HG02973 (cell line): ENCODE data around the gene EMC1.
"Not testable (repeated sequence)": the region's sequence is repeated elsewhere in the genome, so short reads cannot be mapped to it uniquely, and the experiment has no call there.

Experiments
- ATAC-seq: cut with Tn5 transposase; IDR thresholded peaks from one replicate; pipeline ENCODE4 v1.9.1; 2021; ENCODE audit warnings: moderate library complexity; ENCODE audit not compliant: unreplicated experiment

The EMC1 gene

GRCh38 chr1:19251305-19252196, at the start of gene EMC1, which contains the start of gene MRTO4:
Gene EMC1 (minus strand): TSS chr1:19251524. CDS start chr1:19251509, 15 bp downstream.
Gene MRTO4 (plus strand): TSS chr1:19251805. CDS start chr1:19251836, 31 bp downstream.
- peak; percentile 59 for ATAC-seq

DNA sequence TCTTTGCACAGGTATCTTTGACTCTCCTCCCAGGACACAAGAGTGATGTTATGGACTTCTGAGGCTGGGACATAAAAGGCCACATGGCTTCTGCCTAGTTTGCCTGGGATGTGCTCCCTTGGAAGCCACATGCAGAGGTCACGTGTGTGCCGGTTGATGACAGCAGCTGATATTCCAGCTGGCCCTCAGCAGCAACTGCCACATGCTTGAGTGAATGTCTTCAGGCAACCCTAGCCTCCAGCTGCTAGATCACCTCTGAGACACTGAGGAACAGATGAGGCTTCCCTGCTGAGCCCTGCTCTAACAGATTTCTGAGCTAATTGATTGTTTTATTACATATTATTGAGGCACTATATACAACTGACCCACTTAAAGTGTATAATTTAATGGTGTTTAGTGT, 48.9 kb upstream of the EMC1 start:
- no peak for ATAC-seq

GRCh38 chr1:19294638-19295037, 43.3 kb upstream of the EMC1 start:
- no peak for ATAC-seq

GRCh38 chr1:19289244-19289643, 37.9 kb upstream of the EMC1 start:
- no peak for ATAC-seq

DNA sequence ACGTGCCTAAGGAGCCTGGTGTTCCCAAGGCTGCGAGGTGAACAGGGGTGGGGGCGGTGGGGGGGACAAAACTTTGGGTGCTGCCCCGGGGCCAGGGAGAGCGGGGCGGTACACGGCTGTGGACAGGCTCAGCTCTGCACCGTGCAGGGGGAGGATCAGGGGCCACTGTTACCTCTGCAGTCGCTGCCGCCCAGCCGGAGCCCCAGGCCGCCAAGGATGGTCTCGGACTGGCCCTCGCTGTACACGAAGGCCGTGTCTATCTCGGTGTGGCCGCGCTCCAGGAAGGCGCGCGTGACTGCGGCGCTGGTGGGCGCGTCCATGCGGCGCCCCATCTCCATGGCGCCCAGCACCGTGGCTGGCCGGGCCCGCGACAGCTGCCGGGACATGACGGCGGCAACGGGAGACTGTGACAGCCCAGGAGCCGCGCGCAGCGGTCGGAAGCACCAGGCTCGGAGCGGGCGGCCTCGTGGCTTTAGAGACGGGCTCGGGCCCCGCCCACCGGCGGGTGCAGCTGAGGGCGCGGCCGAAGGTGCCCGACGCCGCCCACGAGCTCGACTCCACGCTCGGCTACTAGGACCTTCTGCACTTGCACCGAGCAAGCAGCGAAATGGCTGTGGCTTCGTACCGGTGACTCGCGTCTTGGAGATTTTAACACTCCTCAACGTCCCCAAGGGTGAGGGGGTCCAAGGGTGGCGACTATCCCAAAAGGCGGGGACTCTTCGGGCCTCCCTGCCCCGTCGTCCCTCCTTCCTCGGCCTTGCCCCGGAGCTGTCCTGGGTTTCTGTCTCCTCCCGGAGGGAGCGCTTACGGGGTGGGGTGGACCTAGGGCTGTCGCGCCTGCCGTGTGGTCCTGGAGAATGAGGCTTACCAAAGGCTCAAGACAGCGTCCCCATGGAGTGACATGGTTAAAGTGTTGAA, 37.3 kb upstream of the EMC1 start, which contains the start of gene AKR7A3:
AKR7A3 (minus strand) TSS at position 447 of the 918 bp plus-strand sequence; CDS start at position 386, 61 bp downstream.
- ATAC-seq, result not testable (repeated sequence)

DNA sequence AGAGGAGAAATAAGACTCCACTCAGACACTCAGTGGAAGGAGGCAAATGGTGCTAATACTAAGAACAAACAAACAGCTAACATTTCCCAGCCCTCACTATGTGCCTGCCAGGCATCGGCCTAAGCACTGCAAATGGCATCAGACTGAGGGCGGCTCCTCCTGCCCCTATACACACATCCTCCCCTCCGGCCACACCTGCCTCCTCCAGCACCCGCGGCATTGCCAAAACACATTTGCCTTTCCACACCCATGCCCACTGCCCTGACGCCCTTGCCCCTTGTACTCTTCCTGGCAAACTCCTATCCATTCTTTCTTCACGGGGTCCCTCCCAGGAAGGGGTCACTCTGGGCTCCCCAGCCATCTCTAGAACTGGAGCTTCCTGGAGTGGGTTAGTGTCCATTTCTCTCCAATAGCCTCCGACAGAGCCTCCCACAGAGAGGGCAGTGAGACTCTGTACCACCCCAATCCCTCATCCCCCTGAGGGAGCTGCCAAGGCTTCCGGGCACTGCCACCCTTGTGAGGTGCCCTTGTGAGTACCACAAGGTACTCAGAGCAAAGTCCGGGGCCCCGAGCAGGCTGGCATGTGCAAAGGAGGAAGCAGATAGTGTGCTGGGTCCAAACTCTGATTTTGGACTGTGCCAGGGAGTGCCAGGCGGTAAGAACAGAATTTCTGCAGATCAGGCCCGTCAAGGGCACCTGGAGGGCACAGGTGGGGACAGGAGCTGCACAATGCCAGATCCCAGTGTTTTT, 36.3 kb upstream of the EMC1 start:
- ATAC-seq, result no peak

DNA sequence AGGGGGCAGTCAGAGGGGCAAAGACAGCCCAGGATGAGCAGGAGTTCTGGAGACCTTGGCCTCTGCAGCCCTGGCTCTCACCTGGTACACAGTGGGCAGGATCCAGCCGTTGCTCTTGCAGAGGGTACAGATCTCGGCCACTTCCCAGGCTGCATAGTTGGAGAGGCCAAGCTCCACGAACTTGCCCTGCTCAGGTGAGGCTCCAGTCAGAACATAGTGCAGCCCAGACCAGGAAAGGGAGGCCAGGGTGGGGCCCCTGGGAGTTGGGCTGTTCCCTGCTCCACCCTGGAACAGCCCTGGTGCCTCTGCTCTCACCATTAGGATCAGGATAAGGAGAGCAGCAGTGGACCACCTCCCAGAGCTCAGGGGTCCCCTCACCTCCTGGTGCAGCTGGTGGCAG, 34.5 kb upstream of the EMC1 start:
- not testable (repeated sequence) for ATAC-seq

GRCh38 chr1:19285366-19285765, 34.0 kb upstream of the EMC1 start:
- not testable (repeated sequence) for ATAC-seq

DNA sequence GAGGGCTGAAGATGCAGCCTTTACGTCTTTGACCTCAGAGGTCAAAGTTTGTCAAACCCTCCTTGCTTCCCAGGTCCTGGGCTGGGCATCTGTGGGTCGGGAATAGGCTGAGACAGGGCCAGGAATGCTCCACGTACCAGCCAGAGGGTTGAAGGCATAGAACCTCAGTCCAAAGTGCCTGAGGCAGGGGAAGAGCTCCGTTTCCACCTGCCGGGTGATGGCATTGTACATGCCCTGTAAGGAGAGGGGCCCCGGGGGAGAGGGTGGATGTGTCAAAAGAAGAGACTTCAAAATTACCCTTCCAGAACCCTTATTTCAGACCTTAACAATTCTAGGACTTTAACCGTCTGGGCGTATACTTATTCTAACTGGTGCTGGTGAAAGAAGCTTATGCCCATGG, 33.6 kb upstream of the EMC1 start:
- no peak for ATAC-seq

DNA sequence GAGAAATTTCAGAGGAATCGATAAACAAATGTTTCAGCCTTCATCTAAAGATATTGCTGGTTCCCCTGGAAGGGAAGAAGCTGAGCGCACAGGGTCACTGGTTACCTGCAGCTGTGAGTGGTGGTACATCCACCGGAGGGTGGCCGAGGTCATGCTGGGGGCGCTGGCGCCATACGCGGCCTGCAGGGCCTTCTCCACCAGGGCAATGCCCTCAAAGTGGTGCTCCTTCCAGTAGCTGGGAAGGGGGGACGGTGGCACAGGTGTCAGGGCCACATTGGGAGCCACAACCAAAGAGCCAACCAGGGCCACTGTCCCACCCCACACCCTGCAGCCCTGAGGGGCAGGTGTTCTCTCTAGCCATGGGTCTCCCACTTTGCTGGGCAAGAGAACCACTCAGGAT, 32.6 kb upstream of the EMC1 start:
- no peak for ATAC-seq

GRCh38 chr1:19274636-19275035, 23.3 kb upstream of the EMC1 start:
- ATAC-seq, result no peak

DNA sequence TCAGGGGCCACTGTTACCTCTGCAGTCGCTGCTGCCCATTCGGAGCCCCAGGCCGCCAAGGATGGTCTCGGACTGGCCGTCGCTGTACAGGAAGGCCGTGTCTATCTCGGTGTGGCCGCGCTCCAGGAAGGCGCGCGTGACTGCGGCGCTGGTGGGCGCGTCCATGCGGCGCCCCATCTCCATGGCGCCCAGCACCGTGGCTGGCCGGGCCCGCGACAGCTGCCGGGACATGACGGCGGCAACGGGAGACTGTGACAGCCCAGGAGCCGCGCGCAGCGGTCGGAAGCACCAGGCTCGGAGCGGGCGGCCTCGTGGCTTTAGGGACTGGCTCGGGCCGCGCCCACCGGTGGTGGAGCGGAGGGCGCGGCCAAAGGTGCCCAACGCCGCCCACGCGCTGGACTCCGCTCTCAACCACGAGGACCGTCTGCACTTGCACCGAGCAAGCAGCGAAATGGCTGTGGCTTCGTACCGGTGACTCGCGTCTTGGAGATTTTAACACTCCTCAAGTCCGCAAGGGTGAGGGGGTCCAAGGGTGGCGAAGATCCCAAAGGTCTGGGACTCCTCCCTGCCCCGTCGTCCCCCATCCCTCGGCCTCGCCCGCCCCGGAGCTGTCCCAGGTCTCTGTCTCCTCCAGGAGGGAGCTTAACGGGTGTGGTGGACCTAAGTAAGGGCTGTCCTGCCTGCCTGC, 22.7 kb upstream of the EMC1 start:
- ATAC-seq, result not testable (repeated sequence)

DNA sequence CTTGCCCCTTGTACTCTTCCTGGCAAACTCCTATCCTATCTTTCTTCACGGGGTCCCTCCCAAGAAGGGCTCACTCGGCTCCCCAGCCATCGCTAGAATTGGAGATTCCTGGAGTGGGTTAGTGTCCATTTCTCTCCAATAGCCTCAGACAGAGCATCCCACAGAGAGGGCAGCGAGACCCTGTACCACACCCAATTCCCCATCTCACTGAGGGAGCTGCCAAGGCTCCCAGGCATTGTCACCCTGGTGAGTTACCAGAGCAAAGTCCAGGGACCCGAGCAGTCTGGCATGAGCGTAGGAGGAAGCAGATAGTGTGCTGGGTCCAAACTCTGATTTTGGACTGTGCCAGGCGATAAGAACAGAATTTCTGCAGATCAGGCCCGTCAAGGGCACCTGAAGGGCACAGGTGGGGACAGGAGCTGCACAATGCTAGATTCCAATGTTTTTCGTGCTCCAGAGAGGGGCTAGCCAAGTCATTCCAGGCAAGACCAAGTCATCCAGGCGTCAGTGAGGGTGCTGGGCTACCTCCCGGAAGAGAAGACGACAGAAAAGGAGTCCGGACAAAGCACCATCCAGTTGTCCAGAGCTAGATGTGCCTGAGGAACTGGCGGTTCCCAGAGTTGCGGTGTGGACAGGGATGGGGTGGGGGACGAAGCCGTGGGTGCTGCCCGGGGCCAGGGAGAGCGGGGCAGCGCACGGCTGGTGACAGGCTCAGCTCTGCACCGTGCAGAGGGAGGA, 22.0 kb upstream of the EMC1 start:
- ATAC-seq, result no peak

- ATAC-seq, result no peak
These were observed 20.7 kb upstream of the EMC1 start for GRCh38 chr1:19272064-19272463.

- ATAC-seq, result not testable (repeated sequence)
These were observed 19.0 kb upstream of the EMC1 start for GRCh38 chr1:19270343-19270730.

DNA sequence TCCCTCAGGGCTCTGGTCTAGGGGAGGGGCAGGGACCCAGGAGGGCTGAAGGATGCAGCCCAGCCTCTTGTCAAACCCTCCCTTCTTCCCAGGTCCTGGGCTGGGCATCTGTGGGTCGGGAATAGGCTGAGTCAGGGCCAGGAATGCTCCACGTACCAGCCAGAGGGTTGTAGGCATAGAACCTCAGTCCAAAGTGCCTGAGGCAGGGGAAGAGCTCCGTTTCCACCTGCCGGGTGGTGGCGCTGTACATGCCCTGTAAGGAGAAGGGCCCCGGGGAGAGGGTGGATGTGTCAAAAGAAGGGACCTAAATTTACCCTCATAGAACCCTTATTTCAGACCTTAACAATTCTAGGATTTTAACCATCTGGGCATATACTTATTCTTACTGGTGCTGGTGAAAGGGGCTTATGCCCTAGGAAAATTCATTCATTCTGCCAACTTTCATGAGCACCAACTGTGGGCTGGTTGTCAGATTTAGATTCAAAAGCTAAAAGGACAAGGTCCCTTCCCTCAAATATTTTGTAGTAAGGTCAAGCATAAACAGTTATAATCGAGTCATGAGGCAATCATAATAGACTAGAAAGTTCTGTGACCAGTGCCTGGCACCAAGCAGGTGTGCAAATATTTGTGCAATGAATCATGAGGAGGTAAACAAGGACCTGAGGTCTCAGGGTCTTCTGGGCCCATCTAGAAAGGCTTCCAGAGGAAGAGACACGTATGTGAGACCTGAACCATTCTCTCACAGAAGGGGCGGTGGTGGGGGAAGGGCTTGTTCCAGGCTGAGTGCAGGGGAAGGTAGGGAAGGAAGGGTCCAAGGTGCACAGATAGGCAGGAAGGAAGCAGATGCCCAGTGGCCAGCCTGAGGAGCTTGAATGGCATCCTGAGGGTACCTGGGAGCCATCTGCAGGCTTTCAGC, 18.4 kb upstream of the EMC1 start:
- not testable (repeated sequence) for ATAC-seq

- ATAC-seq, result no peak
These were observed 17.1 kb upstream of the EMC1 start for GRCh38 chr1:19268445-19268844.

DNA sequence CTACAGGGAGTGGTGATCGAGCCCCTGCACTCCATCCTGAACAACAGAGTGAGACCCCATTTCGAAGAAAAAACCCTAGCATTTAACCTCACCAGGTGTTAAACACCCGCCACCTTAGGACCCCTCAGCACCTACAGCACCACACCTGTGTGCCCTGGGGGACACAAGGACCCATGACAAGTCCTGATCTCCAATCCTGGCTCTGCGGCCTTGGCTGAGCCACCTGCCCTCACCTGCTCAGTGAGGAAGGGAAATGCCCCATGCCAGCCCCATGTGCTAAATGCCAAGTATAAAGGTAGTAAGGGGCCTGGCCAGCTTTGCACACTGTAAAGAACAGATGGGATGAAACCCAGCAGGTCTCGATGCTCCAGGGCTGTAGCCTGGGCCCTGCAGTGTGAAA, 11.4 kb upstream of the EMC1 start:
- no peak for ATAC-seq
